GM18858 (cell line): ENCODE data around the gene PPP1R37.
"Not testable (repeated sequence)": the region's sequence is repeated elsewhere in the genome, so short reads cannot be mapped to it uniquely, and the experiment has no call there.

Source experiments
- ATAC-seq: cut with Tn5 transposase; IDR thresholded peaks from one replicate; pipeline ENCODE4 v1.9.1; 2021; ENCODE audit not compliant: unreplicated experiment

Gene PPP1R37

GRCh38 chr19:45094707-45095106 lies 1.7 kb downstream of the PPP1R37 start:
- ATAC-seq, result no peak

DNA sequence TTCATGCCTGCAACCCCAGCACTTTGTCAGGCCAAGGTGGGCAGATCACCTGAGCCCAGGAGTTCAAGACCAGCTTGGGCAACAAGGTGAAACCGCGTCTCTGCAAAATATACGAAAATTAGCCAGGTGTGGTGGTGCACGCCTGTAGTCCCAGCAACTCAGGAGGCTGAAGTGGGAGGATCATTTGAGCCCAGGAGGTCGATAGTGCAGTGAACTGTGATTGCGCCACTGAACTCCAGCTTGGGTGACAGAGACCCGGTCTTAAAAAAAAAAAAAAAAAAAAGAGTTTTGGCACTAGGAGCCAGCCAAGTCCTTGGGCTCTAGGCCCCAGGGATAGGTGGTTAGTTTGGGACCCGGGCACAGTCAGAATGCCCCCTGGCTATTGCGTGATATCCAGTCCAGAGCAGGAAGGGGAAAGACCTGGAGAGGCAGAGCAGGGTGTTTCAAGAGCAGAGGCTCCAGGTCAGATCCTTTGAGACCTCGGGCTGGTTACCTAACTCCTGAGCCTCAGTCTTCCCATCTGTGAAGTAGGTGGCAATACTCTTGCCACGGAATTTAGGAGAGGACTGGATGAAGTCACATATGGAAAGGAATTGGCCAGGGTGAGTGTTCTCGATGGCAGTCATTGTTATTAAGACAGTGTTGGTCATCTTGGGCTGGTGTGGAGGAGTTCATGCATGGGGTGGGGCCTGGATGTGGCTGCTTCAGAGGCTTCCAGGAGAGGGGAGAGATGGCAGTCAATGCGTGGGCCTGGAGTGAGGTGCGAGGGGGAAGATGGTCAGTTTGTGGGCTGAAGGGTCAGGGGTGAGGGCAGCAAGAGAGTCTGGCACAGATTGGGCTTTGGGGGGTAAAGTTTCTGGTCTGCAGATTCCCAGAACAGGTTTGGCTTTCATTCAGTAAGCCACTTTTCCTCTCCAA lies 2.8 kb downstream of the PPP1R37 start:
- ATAC-seq, result no peak

- ATAC-seq, result no peak
Measured at GRCh38 chr19:45096700-45097099, 3.7 kb downstream of the PPP1R37 start.

- ATAC-seq, result no peak
Measured at GRCh38 chr19:45097450-45097775, 4.4 kb downstream of the PPP1R37 start.

DNA sequence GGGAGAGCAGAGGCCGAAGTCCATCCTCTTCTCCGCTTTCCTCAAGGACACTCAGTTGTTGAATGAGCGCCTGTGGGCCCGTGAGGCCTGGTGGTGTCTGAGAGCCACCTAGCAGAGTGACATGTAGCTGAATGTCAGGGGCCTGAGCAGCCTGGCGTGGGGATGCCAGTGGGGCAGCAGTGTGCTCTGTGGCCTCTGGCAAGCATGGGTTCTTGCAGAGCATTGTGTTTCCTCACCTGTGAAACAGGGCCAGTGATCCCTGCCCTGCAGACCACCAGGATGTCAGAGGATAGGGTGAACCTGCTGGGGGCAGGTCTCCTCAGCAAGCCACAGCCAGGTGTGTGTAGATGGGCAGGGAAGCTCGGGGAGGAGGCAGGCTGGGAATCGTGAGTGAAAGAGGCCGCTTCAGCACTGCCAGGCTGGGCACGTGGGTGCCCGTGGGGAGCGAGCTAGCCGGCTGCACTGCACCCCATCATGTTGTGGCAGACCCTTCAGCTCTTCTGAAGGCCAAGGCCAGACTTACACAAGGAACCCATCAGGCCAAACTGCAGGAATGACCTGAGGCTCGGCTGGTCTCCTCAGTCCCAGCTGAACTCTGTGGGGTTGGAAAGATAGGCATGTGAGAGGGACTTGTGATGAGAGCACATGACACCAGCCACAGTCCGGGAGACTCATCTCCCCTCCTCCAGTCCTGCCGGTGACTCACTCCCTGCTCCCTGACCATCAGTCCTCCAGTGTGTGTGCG lies 5.0 kb downstream of the PPP1R37 start:
- no peak for ATAC-seq

DNA sequence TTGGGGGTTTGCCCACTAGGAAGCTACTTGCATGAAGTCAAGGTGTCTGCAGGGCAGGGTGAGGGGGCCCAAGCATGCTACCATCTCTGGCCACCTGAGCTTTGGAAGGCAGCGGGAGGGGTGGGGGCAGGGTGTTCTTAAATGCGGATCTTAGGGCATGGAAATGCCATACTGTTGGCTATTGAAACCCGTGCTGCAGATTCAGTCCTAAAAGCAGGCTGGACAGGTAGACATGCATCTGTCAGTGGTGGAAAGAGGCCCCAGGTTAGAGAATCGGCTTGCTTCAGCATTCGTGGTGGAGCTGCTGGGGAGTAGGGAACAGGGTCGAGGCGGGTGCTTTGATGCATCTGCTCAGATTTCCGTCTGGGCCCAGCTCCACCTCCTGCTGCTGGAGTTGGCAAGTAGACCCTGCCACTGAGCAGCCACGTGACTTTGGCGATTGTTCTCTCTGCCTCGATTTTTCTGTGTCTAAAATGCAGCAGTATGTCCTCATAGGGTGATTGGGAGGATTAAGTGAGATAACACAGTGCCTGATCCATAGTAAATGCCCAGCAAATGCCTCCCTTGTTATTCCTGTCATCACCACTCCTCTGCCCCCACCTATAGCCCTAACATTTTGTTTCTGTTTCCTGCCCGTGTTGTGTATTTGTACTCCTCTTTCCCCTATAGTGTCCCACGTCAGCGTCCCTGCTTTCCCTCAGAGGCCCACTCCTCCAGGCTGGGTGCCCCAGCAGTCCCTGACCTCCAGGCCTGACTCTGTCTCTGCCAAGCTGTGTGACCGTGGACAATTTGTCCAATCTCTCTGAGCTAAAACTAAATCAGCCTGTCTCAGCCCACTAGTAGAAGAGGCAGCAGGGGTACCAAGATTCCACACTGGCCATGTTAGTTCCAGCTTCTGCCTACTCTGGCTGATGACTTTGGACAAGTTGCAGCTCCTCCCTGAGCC lies 5.8 kb downstream of the PPP1R37 start:
- no peak for ATAC-seq

- ATAC-seq, result no peak
Measured at GRCh38 chr19:45099467-45100191, 6.7 kb downstream of the PPP1R37 start.

- ATAC-seq, result no peak
Measured at GRCh38 chr19:45100201-45100600, 7.2 kb downstream of the PPP1R37 start.

DNA sequence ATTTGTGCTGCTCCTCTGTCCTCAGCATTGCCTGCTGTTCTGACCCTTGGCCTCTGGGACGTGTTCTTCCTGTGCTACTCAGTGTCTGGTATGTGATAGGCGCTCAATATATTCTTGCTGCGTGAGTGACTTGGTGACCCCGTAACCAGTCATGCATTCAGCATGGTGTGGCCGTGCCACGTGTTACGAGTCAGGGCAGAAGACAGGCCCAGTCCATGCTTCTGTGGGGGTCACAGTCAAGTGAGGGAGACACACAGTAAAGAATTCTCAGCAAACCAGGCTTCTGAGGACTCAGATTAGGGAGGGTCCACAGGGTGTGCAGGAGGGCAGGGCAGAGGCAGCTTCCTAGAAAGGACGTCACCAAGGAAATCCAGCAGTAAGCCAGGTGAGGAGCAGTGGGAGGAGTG lies 7.9 kb downstream of the PPP1R37 start:
- no peak for ATAC-seq

GRCh38 chr19:45101806-45102205 lies 8.8 kb downstream of the PPP1R37 start:
- ATAC-seq, result no peak

- ATAC-seq, result no peak
Measured at GRCh38 chr19:45102481-45102880, 9.5 kb downstream of the PPP1R37 start.

DNA sequence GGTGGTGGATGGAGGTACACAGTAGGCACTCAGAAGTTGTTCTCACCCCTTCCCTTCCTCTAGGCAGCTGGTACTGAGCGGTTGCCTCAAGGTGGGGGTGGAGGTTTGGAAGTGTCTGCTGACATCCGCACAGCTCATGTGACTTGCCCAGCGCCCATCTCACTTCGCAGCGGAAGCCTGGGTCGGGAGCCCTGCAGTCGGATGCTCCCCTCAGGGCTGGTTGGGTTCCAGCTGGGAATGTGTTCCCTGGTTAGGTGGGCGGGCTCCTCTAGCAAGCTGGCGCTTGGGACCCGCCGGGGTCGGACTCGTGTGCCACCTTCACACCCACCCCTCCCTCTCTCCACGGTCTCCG lies 10.2 kb downstream of the PPP1R37 start:
- ATAC-seq, result no peak

GRCh38 chr19:45103508-45104319 lies 10.7 kb downstream of the PPP1R37 start:
- no peak for ATAC-seq

DNA sequence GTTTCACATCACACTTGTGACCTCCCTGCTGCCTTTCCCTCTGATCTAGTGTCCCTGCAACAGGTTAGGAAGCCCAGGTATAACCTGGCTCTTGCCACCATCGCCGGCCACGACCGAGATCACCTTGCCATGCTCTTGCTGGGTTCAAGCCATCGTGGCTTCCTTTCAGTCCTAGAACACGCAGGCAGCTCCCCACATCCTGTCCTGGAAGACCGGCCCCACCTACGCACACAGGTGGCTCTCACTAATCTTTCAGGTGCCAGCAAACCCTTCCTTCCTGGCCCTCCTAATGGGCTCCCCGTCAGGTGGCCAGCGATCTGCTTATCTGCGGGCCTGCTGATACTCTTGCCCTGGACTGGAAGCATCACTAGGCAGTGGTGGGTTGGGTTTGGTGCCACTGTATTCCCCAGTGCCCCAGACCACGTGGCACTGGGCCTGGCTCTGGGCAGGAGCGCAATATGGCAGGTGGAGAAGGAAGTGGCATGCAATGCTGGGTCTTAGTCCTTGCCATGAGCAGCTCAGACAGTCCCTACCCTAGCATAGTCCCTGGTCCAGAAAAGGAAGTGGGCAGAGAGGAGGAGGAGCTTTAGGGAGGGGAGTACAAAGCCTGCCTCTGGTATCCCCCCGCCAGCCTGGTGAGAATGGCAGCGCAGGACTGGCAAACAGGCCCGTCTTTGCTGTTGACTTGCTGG lies 11.8 kb downstream of the PPP1R37 start:
- ATAC-seq, result no peak

GRCh38 chr19:45106363-45106762 lies 13.4 kb downstream of the PPP1R37 start:
- not testable (repeated sequence) for ATAC-seq

DNA sequence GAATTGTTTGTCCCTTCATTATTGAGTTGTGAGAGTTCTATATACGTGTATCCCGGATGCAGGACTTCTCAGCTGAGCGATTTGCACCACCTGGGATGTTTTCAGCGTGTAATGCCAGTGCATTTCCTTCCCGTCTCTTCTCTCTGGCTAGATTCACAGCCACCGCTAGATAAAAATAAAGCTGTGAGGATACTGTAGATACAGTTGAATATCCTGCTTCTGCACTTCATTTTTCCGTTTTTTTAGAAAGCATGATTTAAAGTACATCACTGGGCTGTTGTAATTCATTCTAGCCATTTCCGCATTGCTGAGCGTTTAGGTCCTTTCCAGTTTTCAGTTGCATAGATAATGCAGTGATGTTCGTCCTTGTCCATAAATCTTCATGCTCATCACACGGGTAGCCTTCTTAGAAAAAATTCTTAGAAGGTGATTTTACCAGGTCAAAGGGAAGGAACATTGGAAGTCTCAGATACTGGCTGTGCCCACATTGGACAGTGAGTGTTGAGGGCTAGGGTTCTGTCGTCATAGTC lies 14.7 kb downstream of the PPP1R37 start:
- ATAC-seq, result no peak

- ATAC-seq, result no peak
Measured at GRCh38 chr19:45110851-45111266, 17.9 kb downstream of the PPP1R37 start.

GRCh38 chr19:45112111-45112827 lies 19.3 kb downstream of the PPP1R37 start:
- ATAC-seq, result no peak
